ENCODE measurements around the gene ZNF789.
"Not testable (repeated sequence)": the region's sequence is repeated elsewhere in the genome, so short reads cannot be mapped to it uniquely, and the experiment has no call there.

The ZNF789 gene

GRCh38 chr7:99493823-99494222, 21.1 kb downstream of the ZNF789 start:
- TF ChIP-seq Cebpa-rat (IDR thresholded peaks at IDR 0.05), result no peak
- H3K36me3 ChIP-seq, result peaks cover 66 to 98% (median 85%) of the 10 kb centered on the region in 11 experiments

GRCh38 chr7:99497766-99498545, 25.3 kb downstream of the ZNF789 start:
- Histone ChIP-seq H3K4me2 (peak overlapping the region; percentile 90 to 100 (median 99)), H3K9ac (peak overlapping the region; percentile 84 to 94 (median 91)), H3K36me3 (peaks cover 56 to 59% (median 57%) of the 10 kb centered on the region in 11 experiments), H3K9me3 (replicated peaks in 1 of 11) (peaks cover 39 to 46% (median 39%) of the 10 kb centered on the region in 11 experiments), H3K4me1 (peaks cover 21 to 27% (median 24%) of the 10 kb centered on the region in 10 experiments), H3K4me3 (peak overlapping the region; percentile 89 to 100 (median 92)), H3K27ac (peak overlapping the region in 4 of 11 experiments; percentile 8 to 94 (median 54); a peak in 8 of 22 replicates), H4K20me1 (peaks cover 16 to 38% (median 29%) of the 10 kb centered on the region in 11 experiments; a peak in 21 of 22 replicates), H3K27me3 (no peaks in the 10 kb centered on the region)
- no peak for TF ChIP-seq Cebpa-rat (IDR thresholded peaks at IDR 0.05)

More at GRCh38 chr7:99493823-99494222, 21.1 kb downstream of the ZNF789 start:
- no peak overlapping the region for H3K9ac ChIP-seq
- H3K9me3 ChIP-seq (replicated peaks in 1 of 11), result peaks cover 43 to 53% (median 48%) of the 10 kb centered on the region in 11 experiments
- no peak overlapping the region for H3K4me2 ChIP-seq
- H3K4me3 ChIP-seq, result peak overlapping the region; percentile 4 to 53 (median 41); a peak in 15 of 20 replicates
- H3K27ac ChIP-seq, result no peak overlapping the region
- peaks cover 14 to 17% (median 15%) of the 10 kb centered on the region in 10 experiments; a peak in 19 of 20 replicates for H3K4me1 ChIP-seq
- H4K20me1 ChIP-seq, result peaks cover 17 to 49% (median 38%) of the 10 kb centered on the region in 11 experiments; a peak in 21 of 22 replicates
- H3K27me3 ChIP-seq, result no peaks in the 10 kb centered on the region

GRCh38 chr7:99498546-99498944, 25.9 kb downstream of the ZNF789 start:
- peak overlapping the region; percentile 89 to 100 (median 92) for H3K4me3 ChIP-seq
- H3K36me3 ChIP-seq, result peaks cover 50 to 53% (median 52%) of the 10 kb centered on the region in 11 experiments
- H3K9ac ChIP-seq, result peak overlapping the region; percentile 84 to 94 (median 91)
- H3K4me1 ChIP-seq, result peaks cover 21 to 27% (median 24%) of the 10 kb centered on the region in 10 experiments
- H4K20me1 ChIP-seq, result peaks cover 16 to 38% (median 29%) of the 10 kb centered on the region in 11 experiments; a peak in 21 of 22 replicates
- H3K27me3 ChIP-seq, result no peaks in the 10 kb centered on the region
- H3K27ac ChIP-seq, result peak overlapping the region in 8 of 11 experiments; percentile 7 to 94 (median 92); a peak in 12 of 22 replicates
- no peak for TF ChIP-seq Cebpa-rat (IDR thresholded peaks at IDR 0.05)
- peak overlapping the region; percentile 90 to 100 (median 99) for H3K4me2 ChIP-seq
- H3K9me3 ChIP-seq (replicated peaks in 1 of 11), result peaks cover 33 to 40% (median 33%) of the 10 kb centered on the region in 11 experiments

DNA sequence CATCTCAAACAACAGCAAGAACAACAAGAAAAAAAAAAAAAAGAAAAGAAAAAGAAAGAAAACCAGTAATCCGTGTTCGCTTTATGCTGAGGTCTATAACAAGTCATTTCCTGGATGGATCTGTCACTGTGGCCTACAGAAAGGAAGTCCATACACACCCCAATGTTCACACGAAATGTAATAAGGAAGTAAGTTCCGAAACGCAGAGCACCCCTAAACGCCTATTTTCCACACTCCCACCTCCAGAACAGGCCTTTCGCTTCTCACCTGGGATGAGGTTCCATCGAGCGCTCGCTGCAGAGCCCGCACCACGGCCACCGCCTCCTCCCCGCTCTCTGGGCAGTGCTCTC, 26.7 kb downstream of the ZNF789 start:
- H3K4me1 ChIP-seq, result peaks cover 21 to 32% (median 29%) of the 10 kb centered on the region in 10 experiments
- peak overlapping the region; percentile 89 to 100 (median 92) for H3K4me3 ChIP-seq
- peak overlapping the region; percentile 84 to 94 (median 91) for H3K9ac ChIP-seq
- peaks cover 16 to 38% (median 29%) of the 10 kb centered on the region in 11 experiments; a peak in 21 of 22 replicates for H4K20me1 ChIP-seq
- peaks cover 42 to 45% (median 44%) of the 10 kb centered on the region in 11 experiments for H3K36me3 ChIP-seq
- H3K9me3 ChIP-seq (replicated peaks in 1 of 11), result peaks cover 25 to 32% (median 25%) of the 10 kb centered on the region in 11 experiments
- peak overlapping the region; percentile 80 to 94 (median 92) for H3K27ac ChIP-seq
- H3K4me2 ChIP-seq, result peak overlapping the region; percentile 90 to 100 (median 99)
- no peak for TF ChIP-seq Cebpa-rat (IDR thresholded peaks at IDR 0.05)
- H3K27me3 ChIP-seq, result no peaks in the 10 kb centered on the region

DNA sequence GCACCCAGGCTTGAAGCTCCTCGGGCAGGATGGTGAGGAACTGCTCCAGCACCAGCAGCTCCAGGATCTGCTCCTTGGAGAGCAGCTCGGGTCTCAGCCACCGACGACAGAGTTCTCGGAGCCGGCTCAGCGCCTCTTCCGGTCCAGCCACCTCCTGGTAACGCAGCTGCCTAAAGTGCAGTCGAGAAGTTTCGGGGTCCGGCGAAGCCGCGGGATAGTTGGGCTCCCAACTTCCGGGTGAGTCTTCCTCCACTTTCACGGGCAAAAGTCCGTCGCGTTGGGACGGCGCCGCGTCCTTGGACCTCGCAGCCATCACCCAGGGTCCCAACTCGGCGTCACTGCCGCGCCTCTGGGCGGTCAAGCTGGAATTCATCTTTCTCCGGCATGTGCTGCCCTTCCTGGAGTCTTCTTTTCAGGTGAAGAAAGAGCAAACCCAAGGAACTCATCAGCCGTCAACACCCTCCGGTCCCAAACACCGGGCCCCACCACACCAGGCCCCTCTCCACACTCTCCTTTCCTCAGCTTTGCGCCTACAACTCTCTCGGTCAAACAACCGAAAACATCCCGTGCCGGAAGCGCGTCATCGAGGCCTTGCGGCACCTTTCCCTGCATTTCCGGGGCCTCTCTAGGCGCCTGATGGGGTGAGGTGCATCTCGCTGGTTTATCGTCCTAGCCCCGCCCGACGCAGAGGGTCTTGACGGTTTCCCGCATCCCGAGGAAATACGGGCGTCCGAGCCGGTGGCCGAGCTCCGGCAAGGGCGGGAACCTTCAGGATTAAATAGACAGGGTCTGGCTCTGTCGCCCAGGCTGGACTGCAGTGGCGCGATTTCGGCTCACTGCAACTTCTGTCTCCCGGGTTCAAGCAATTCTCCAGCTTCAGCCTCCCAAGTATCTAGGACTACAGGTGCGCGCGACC, 27.3 kb downstream of the ZNF789 start, which contains the start of gene ZNF394:
TSS of gene ZNF394 (minus strand) at position 561 of the 916 bp plus-strand sequence. CDS start at position 373, 188 bp downstream.
- Histone ChIP-seq H3K4me2 (peak within 1 kb of the TSS; percentile 90 to 100 (median 99)), H3K4me1 (peaks cover 21 to 32% (median 29%) of the 10 kb centered on the region in 10 experiments), H3K9ac (peak within 1 kb of the TSS; percentile 84 to 94 (median 91)), H3K4me3 (peak within 1 kb of the TSS; percentile 89 to 100 (median 92)), H3K27ac (peak within 1 kb of the TSS; percentile 80 to 94 (median 92)), H4K20me1 (peaks cover 16 to 38% (median 29%) of the 10 kb centered on the region in 11 experiments; a peak in 21 of 22 replicates), H3K36me3 (peaks cover 36 to 39% (median 37%) of the 10 kb centered on the region in 11 experiments), H3K9me3 (replicated peaks in 1 of 11) (peaks cover 18 to 25% (median 19%) of the 10 kb centered on the region in 11 experiments), H3K27me3 (no peaks in the 10 kb centered on the region)
- TF ChIP-seq Cebpa-rat (IDR thresholded peaks at IDR 0.05), result no peak

DNA sequence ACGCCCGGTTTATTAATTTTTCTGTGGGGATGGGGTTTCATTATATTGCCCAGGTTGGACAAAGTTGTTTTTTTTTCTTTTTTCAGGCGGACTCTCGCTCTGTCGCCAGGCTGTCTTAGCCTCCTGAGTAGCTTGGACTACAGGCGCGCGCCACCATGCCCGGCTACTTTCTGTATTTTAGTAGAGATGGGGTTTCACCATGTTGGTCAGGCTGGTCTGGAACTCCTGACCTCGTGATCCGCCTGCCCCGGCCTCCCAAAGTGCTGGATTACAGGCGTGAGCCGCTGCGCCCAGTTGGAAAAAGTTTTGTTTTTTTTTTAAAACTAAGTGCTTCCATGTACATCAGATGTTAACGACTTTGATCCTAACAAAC, 27.9 kb downstream of the ZNF789 start:
- Histone ChIP-seq H3K4me1 (peaks cover 22 to 35% (median 30%) of the 10 kb centered on the region in 10 experiments), H3K4me2 (peak overlapping the region; percentile 89 to 100 (median 97)), H3K27ac (peak overlapping the region; percentile 80 to 94 (median 92)), H3K4me3 (peak overlapping the region; percentile 89 to 100 (median 92)), H4K20me1 (peaks cover 16 to 38% (median 29%) of the 10 kb centered on the region in 11 experiments; a peak in 21 of 22 replicates), H3K36me3 (peaks cover 29 to 32% (median 31%) of the 10 kb centered on the region in 11 experiments), H3K9ac (peak overlapping the region; percentile 84 to 94 (median 91)), H3K27me3 (no peaks in the 10 kb centered on the region), H3K9me3 (replicated peaks in 1 of 11) (peaks cover 12 to 19% (median 12%) of the 10 kb centered on the region in 11 experiments)
- no peak for TF ChIP-seq Cebpa-rat (IDR thresholded peaks at IDR 0.05)

DNA sequence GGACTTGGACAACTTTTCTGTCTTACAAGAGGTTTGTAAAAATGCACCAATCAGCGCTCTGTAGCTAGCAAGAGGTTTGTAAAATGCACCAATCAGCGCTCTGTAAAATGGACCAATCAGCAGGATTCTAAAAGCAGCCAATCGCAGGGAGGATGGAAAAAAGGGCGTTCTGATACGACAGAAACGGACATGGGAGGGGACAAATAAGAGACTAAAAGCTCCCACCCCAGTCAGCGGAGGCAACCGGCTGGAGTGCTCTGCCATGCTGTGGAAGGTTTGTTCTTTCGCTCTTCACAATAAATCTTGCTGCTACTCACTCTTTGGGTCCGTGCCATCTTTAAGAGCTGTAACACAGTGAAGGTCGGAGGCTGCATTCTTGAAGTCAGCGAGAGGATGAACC, 28.5 kb downstream of the ZNF789 start:
- Histone ChIP-seq H3K9me3 (replicated peaks in 1 of 11) (peaks cover 6 to 13% (median 6%) of the 10 kb centered on the region in 11 experiments; a peak in 21 of 22 replicates), H4K20me1 (peaks cover 16 to 42% (median 28%) of the 10 kb centered on the region in 11 experiments; a peak in 21 of 22 replicates), H3K4me3 (peak overlapping the region in 7 of 10 experiments; percentile 89 to 100 (median 97); a peak in 11 of 20 replicates), H3K4me1 (peaks cover 28 to 41% (median 36%) of the 10 kb centered on the region in 10 experiments), H3K36me3 (peaks cover 23 to 27% (median 25%) of the 10 kb centered on the region in 11 experiments), H3K9ac (peak overlapping the region in 1 of 11 experiments; percentile 92; a peak in 1 of 22 replicates), H3K4me2 (peak overlapping the region; percentile 89 to 100 (median 97); a peak in 21 of 22 replicates)
- not testable (repeated sequence) for H3K27ac ChIP-seq, H3K27me3 ChIP-seq

DNA sequence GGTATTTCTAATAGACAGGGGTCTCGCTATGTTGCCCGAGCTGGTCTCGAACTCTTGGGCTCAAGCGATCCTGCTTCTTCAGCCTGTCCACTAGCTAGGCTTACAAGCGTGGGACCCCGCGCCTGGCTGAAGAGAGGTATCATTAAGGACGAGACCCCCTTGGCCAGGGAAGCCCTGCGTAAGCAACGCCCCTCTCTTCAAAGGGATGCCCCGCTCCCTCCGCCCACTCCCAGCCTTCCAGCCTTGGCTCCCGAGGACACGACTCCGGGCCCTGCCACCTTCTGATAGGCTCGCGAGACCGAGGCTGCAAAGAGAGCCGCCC, 31.6 kb downstream of the ZNF789 start:
- Histone ChIP-seq H3K4me1 (peaks cover 29 to 47% (median 39%) of the 10 kb centered on the region in 10 experiments), H3K9ac (peak overlapping the region; percentile 81 to 92 (median 89)), H3K27ac (peak overlapping the region; percentile 75 to 95 (median 88); a peak in 21 of 22 replicates), H3K9me3 (replicated peaks in 1 of 11) (peaks cover 0 to 6% (median 0%) of the 10 kb centered on the region in 11 experiments; a peak in 1 of 22 replicates), H3K27me3 (no peaks in the 10 kb centered on the region), H3K4me2 (peak overlapping the region; percentile 46 to 99 (median 71)), H3K36me3 (peaks cover 0 to 23% (median 7%) of the 10 kb centered on the region in 11 experiments; a peak in 11 of 22 replicates), H3K4me3 (peak overlapping the region; percentile 70 to 88 (median 78)), H4K20me1 (peaks cover 0 to 16% (median 3%) of the 10 kb centered on the region in 11 experiments; a peak in 13 of 22 replicates)
- TF ChIP-seq Cebpa-rat (IDR thresholded peaks at IDR 0.05), result no peak
